ENCODE measurements around the gene PLA2G2D. TPM values are rescaled to one million over a fixed set of nuclear protein-coding genes. Genes with fewer than 3 reads are reported as not detected.
A peak's percentile ranks its signal among the peaks of the same experiment; 100 is the strongest.

Gene PLA2G2D
- polyA plus RNA-seq, 2 donors: 0.02 TPM; not detected in 1

- no peak overlapping the region for H3K27ac ChIP-seq (ENCODE audit: low read depth in 2 of 2, low read length in 1 of 2)
- H3K36me3 ChIP-seq (ENCODE audit: control insufficient read depth in 2 of 2, insufficient read depth in 2 of 2, low read length in 1 of 2): no peaks in the 10 kb centered on the region
- no peaks in the 10 kb centered on the region for H3K27me3 ChIP-seq (ENCODE audit: control insufficient read depth in 1 of 2, insufficient read depth in 2 of 2, low read length in 2 of 2)
- no peaks in the 10 kb centered on the region for H3K9me3 ChIP-seq (ENCODE audit: control insufficient read depth in 2 of 2, insufficient read depth in 1 of 2, low read depth in 1 of 2, low read length in 1 of 2)
- H3K4me1 ChIP-seq (ENCODE audit: control insufficient read depth in 2 of 2, insufficient read depth in 2 of 2, low read length in 1 of 2): no peaks in the 10 kb centered on the region
- WGBS, 2 donors: 65 to 78% methylated on average over 11 of the region's 11 CpGs
- no peak overlapping the region for H3K4me3 ChIP-seq (ENCODE audit: low read depth in 1 of 2, low read length in 2 of 2)
Observed at GRCh38 chr1:20074055-20074724, 45.1 kb downstream of the PLA2G2D start.

GRCh38 chr1:20073256-20073655 is 46.1 kb downstream of the PLA2G2D start:
- Histone ChIP-seq H3K36me3 (ENCODE audit: control insufficient read depth in 2 of 2, insufficient read depth in 2 of 2, low read length in 1 of 2) (no peaks in the 10 kb centered on the region), H3K27ac (ENCODE audit: low read depth in 2 of 2, low read length in 1 of 2) (no peak overlapping the region), H3K4me3 (ENCODE audit: low read depth in 1 of 2, low read length in 2 of 2) (no peak overlapping the region), H3K27me3 (ENCODE audit: control insufficient read depth in 1 of 2, insufficient read depth in 2 of 2, low read length in 2 of 2) (no peaks in the 10 kb centered on the region), H3K4me1 (ENCODE audit: control insufficient read depth in 2 of 2, insufficient read depth in 2 of 2, low read length in 1 of 2) (no peaks in the 10 kb centered on the region), H3K9me3 (ENCODE audit: control insufficient read depth in 2 of 2, insufficient read depth in 1 of 2, low read depth in 1 of 2, low read length in 1 of 2) (no peaks in the 10 kb centered on the region)
- 92 to 95% methylated on average over 2 of the region's 2 CpGs for WGBS, 2 donors

- H3K4me3 ChIP-seq (ENCODE audit: low read depth in 1 of 2, low read length in 2 of 2): no peak overlapping the region
- H3K9me3 ChIP-seq (ENCODE audit: control insufficient read depth in 2 of 2, insufficient read depth in 1 of 2, low read depth in 1 of 2, low read length in 1 of 2): no peaks in the 10 kb centered on the region
- no peak overlapping the region for H3K27ac ChIP-seq (ENCODE audit: low read depth in 2 of 2, low read length in 1 of 2)
- no peaks in the 10 kb centered on the region for H3K4me1 ChIP-seq (ENCODE audit: control insufficient read depth in 2 of 2, insufficient read depth in 2 of 2, low read length in 1 of 2)
- WGBS, 2 donors: 81 to 84% methylated on average over 7 of the region's 7 CpGs
- no peaks in the 10 kb centered on the region for H3K27me3 ChIP-seq (ENCODE audit: control insufficient read depth in 1 of 2, insufficient read depth in 2 of 2, low read length in 2 of 2)
- H3K36me3 ChIP-seq (ENCODE audit: control insufficient read depth in 2 of 2, insufficient read depth in 2 of 2, low read length in 1 of 2): no peaks in the 10 kb centered on the region
Observed at GRCh38 chr1:20072771-20073170, 46.6 kb downstream of the PLA2G2D start.

- Histone ChIP-seq H3K9me3 (ENCODE audit: control insufficient read depth in 2 of 2, insufficient read depth in 1 of 2, low read depth in 1 of 2, low read length in 1 of 2) (no peaks in the 10 kb centered on the region), H3K4me1 (ENCODE audit: control insufficient read depth in 2 of 2, insufficient read depth in 2 of 2, low read length in 1 of 2) (no peaks in the 10 kb centered on the region), H3K36me3 (ENCODE audit: control insufficient read depth in 2 of 2, insufficient read depth in 2 of 2, low read length in 1 of 2) (no peaks in the 10 kb centered on the region), H3K27me3 (ENCODE audit: control insufficient read depth in 1 of 2, insufficient read depth in 2 of 2, low read length in 2 of 2) (no peaks in the 10 kb centered on the region), H3K4me3 (ENCODE audit: low read depth in 1 of 2, low read length in 2 of 2) (peak overlapping the region in 1 of 2 donors; percentile 3), H3K27ac (ENCODE audit: low read depth in 2 of 2, low read length in 1 of 2) (no peak overlapping the region)
- WGBS, 2 donors: 74 to 76% methylated on average over 6 of the region's 6 CpGs
Observed at GRCh38 chr1:20071416-20071815, 47.9 kb downstream of the PLA2G2D start.

- Histone ChIP-seq H3K27ac (ENCODE audit: low read depth in 2 of 2, low read length in 1 of 2) (peak overlapping the region; percentile 69), H3K4me3 (ENCODE audit: low read depth in 1 of 2, low read length in 2 of 2) (peak overlapping the region in 1 of 2 donors; percentile 3), H3K4me1 (ENCODE audit: control insufficient read depth in 2 of 2, insufficient read depth in 2 of 2, low read length in 1 of 2) (no peaks in the 10 kb centered on the region), H3K27me3 (ENCODE audit: control insufficient read depth in 1 of 2, insufficient read depth in 2 of 2, low read length in 2 of 2) (no peaks in the 10 kb centered on the region), H3K36me3 (ENCODE audit: control insufficient read depth in 2 of 2, insufficient read depth in 2 of 2, low read length in 1 of 2) (no peaks in the 10 kb centered on the region), H3K9me3 (ENCODE audit: control insufficient read depth in 2 of 2, insufficient read depth in 1 of 2, low read depth in 1 of 2, low read length in 1 of 2) (no peaks in the 10 kb centered on the region)
- WGBS, 2 donors: 84 to 89% methylated on average over 9 to 10 of the region's 10 CpGs
Observed at GRCh38 chr1:20070357-20070756, 49.0 kb downstream of the PLA2G2D start.

GRCh38 chr1:20069874-20070273 is 49.5 kb downstream of the PLA2G2D start, which contains the start of gene PLA2G5:
Gene PLA2G5, plus strand, starts transcription at chr1:20070194. Its CDS starts 14,637 bp downstream, at chr1:20084831.
- Histone ChIP-seq H3K27ac (ENCODE audit: low read depth in 2 of 2, low read length in 1 of 2) (peak within 1 kb of the TSS; percentile 69), H3K27me3 (ENCODE audit: control insufficient read depth in 1 of 2, insufficient read depth in 2 of 2, low read length in 2 of 2) (no peaks in the 10 kb centered on the region), H3K9me3 (ENCODE audit: control insufficient read depth in 2 of 2, insufficient read depth in 1 of 2, low read depth in 1 of 2, low read length in 1 of 2) (no peaks in the 10 kb centered on the region), H3K4me1 (ENCODE audit: control insufficient read depth in 2 of 2, insufficient read depth in 2 of 2, low read length in 1 of 2) (no peaks in the 10 kb centered on the region), H3K36me3 (ENCODE audit: control insufficient read depth in 2 of 2, insufficient read depth in 2 of 2, low read length in 1 of 2) (no peaks in the 10 kb centered on the region), H3K4me3 (ENCODE audit: low read depth in 1 of 2, low read length in 2 of 2) (peak within 1 kb of the TSS in 1 of 2 donors; percentile 3)
- WGBS, 2 donors: 34 to 41% methylated on average over 7 of the region's 7 CpGs

DNA sequence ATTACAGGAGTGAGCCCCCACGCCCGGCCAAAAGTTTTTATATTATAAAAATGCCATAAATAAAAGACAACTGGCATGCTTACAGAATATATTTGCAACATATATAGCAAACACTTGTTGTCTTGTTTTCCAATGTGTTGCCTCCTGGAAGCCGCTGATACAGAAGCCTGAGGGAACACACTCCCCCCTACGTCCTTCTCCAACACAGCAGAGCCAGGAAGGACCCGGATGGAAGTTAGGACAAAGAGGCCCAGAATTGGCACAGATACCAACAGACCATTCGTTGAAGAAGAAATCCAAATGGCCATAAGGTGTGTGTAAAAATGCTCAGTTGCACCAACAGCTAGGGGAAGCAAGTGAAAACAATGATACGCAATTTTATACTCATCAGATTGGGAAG is 50.6 kb downstream of the PLA2G2D start:
- no peaks in the 10 kb centered on the region for H3K9me3 ChIP-seq (ENCODE audit: control insufficient read depth in 2 of 2, insufficient read depth in 1 of 2, low read depth in 1 of 2, low read length in 1 of 2)
- no peak overlapping the region for H3K27ac ChIP-seq (ENCODE audit: low read depth in 2 of 2, low read length in 1 of 2)
- H3K4me1 ChIP-seq (ENCODE audit: control insufficient read depth in 2 of 2, insufficient read depth in 2 of 2, low read length in 1 of 2): no peaks in the 10 kb centered on the region
- no peak overlapping the region for H3K4me3 ChIP-seq (ENCODE audit: low read depth in 1 of 2, low read length in 2 of 2)
- no peaks in the 10 kb centered on the region for H3K27me3 ChIP-seq (ENCODE audit: control insufficient read depth in 1 of 2, insufficient read depth in 2 of 2, low read length in 2 of 2)
- H3K36me3 ChIP-seq (ENCODE audit: control insufficient read depth in 2 of 2, insufficient read depth in 2 of 2, low read length in 1 of 2): no peaks in the 10 kb centered on the region
- 84 to 86% methylated on average over 7 of the region's 7 CpGs for WGBS, 2 donors

DNA sequence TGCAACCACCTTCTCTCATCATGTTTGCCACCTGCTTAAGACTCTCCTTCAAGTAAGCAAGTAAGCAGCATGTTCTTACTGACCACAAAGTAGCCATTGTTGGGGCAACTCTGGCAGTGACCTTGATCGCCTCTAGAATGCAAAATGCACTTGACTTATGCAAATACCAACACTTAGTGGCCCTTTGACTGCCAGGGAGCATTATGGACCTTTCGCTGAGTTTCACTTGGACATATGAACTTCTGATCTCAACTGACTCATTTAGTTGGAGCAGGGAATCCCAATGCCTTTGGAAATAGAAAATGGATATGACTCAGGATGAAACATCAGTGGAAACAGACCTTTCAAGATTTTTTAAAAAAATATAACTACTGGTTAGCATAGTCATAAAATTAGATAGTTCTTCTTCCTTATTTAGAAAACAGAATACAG is 55.5 kb downstream of the PLA2G2D start:
- no peaks in the 10 kb centered on the region for H3K27me3 ChIP-seq (ENCODE audit: control insufficient read depth in 1 of 2, insufficient read depth in 2 of 2, low read length in 2 of 2)
- peak overlapping the region in 1 of 2 donors; percentile 15 for H3K27ac ChIP-seq (ENCODE audit: low read depth in 2 of 2, low read length in 1 of 2)
- WGBS, 2 donors: 87 to 89% methylated on average over 2 of the region's 2 CpGs
- H3K36me3 ChIP-seq (ENCODE audit: control insufficient read depth in 2 of 2, insufficient read depth in 2 of 2, low read length in 1 of 2): no peaks in the 10 kb centered on the region
- no peaks in the 10 kb centered on the region for H3K9me3 ChIP-seq (ENCODE audit: control insufficient read depth in 2 of 2, insufficient read depth in 1 of 2, low read depth in 1 of 2, low read length in 1 of 2)
- H3K4me3 ChIP-seq (ENCODE audit: low read depth in 1 of 2, low read length in 2 of 2): no peak overlapping the region
- no peaks in the 10 kb centered on the region for H3K4me1 ChIP-seq (ENCODE audit: control insufficient read depth in 2 of 2, insufficient read depth in 2 of 2, low read length in 1 of 2)
